ENCODE results near the gene LHFPL4.

LHFPL4 gene

DNA sequence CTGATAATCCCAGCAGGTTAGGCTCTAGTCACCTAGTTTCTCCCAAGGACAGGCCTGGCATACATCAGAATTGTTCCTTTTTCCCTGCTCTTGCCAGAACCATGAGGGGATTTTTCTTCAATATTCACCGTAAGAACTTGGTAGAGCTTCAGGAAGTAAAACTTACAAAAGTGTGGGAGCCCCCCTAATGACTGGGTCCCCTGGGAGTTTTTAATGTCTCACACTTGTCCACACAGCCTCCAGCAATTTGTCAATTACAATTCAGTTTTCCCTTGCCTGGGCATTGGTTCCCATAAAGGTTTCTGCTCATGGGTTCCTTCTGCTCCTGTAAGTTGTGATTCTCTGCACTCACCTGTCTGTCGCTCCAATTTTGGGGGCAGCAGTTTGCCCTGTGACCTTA is 28.5 kb downstream of the LHFPL4 start:
- no peaks in the 10 kb centered on the region for H3K79me1 ChIP-seq (replicated peaks; ENCODE audit: low read length, poor library complexity, severe bottlenecking)
- H3K4me3 ChIP-seq (ENCODE audit: insufficient read depth in 1 of 2, low read depth in 1 of 2, low read length in 2 of 2) = no peak overlapping the region
- H4K91ac ChIP-seq (ENCODE audit: low read length) = no peak overlapping the region

GRCh38 chr3:9514956-9515355 is 38.7 kb downstream of the LHFPL4 start:
- Histone ChIP-seq H2BK5ac (ENCODE audit: low read depth, low read length, poor library complexity, severe bottlenecking) (no peak overlapping the region), H3K4ac (ENCODE audit: low read depth in 1 of 2, low read length in 2 of 2) (no peak overlapping the region), H4K8ac (ENCODE audit: low read length) (no peak overlapping the region), H3K14ac (ENCODE audit: low read length in 2 of 2) (no peak overlapping the region), H2BK12ac (ENCODE audit: low read length in 2 of 2) (no peak overlapping the region), H3K9me3 (ENCODE audit: control insufficient read depth, low read length) (no peaks in the 10 kb centered on the region), H2AK5ac (ENCODE audit: low read length, severe bottlenecking) (no peak overlapping the region), H2AFZ (ENCODE audit: low read depth, low read length) (no peak overlapping the region), H2BK15ac (ENCODE audit: low read depth, poor library complexity, severe bottlenecking) (no peak overlapping the region), H3K27me3 (ENCODE audit: control insufficient read depth in 1 of 2, insufficient read depth in 1 of 2, low read length in 2 of 2) (peaks cover 1 to 10% of the 10 kb centered on the region in 2 experiments), H3K4me2 (ENCODE audit: low read length, poor library complexity, severe bottlenecking) (no peak overlapping the region), H3K79me1 (replicated peaks; ENCODE audit: low read length, poor library complexity, severe bottlenecking) (no peaks in the 10 kb centered on the region), H3K23ac (ENCODE audit: low read length in 2 of 2) (no peak overlapping the region), H3K9ac (ENCODE audit: low read length) (no peak overlapping the region), H2BK120ac (ENCODE audit: low read depth, low read length) (no peak overlapping the region), H3K36me3 (ENCODE audit: control insufficient read depth in 1 of 2, insufficient read depth in 2 of 2, low read depth in 1 of 2, low read length in 2 of 2) (no peaks in the 10 kb centered on the region), H3K4me1 (ENCODE audit: control insufficient read depth, insufficient read depth, low read depth, low read length) (no peaks in the 10 kb centered on the region), H3K27ac (ENCODE audit: low read length, poor library complexity, severe bottlenecking) (no peak overlapping the region), H3K4me3 (ENCODE audit: insufficient read depth in 1 of 2, low read depth in 1 of 2, low read length in 2 of 2) (no peak overlapping the region), H4K91ac (ENCODE audit: low read length) (no peak overlapping the region), H3K18ac (ENCODE audit: low read depth in 1 of 2, low read length in 2 of 2) (no peak overlapping the region)
- DNase-seq = no peak
- 56% methylated on average over 1 of the region's 2 CpGs for WGBS

More for the DNA sequence above, 28.5 kb downstream of the LHFPL4 start:
- Histone ChIP-seq H2AFZ (ENCODE audit: low read depth, low read length) (no peak overlapping the region), H3K4me2 (ENCODE audit: low read length, poor library complexity, severe bottlenecking) (no peak overlapping the region), H3K9ac (ENCODE audit: low read length) (no peak overlapping the region), H2BK5ac (ENCODE audit: low read depth, low read length, poor library complexity, severe bottlenecking) (no peak overlapping the region), H3K27me3 (ENCODE audit: control insufficient read depth in 1 of 2, insufficient read depth in 1 of 2, low read length in 2 of 2) (peaks cover 13 to 19% of the 10 kb centered on the region in 2 experiments), H3K14ac (ENCODE audit: low read length in 2 of 2) (no peak overlapping the region), H3K4ac (ENCODE audit: low read depth in 1 of 2, low read length in 2 of 2) (no peak overlapping the region), H3K23ac (ENCODE audit: low read length in 2 of 2) (no peak overlapping the region), H3K18ac (ENCODE audit: low read depth in 1 of 2, low read length in 2 of 2) (no peak overlapping the region), H2BK12ac (ENCODE audit: low read length in 2 of 2) (no peak overlapping the region), H3K4me1 (ENCODE audit: control insufficient read depth, insufficient read depth, low read depth, low read length) (no peaks in the 10 kb centered on the region), H3K36me3 (ENCODE audit: control insufficient read depth in 1 of 2, insufficient read depth in 2 of 2, low read depth in 1 of 2, low read length in 2 of 2) (no peaks in the 10 kb centered on the region), H2AK5ac (ENCODE audit: low read length, severe bottlenecking) (no peak overlapping the region), H4K8ac (ENCODE audit: low read length) (no peak overlapping the region), H2BK120ac (ENCODE audit: low read depth, low read length) (no peak overlapping the region), H2BK15ac (ENCODE audit: low read depth, poor library complexity, severe bottlenecking) (no peak overlapping the region), H3K9me3 (ENCODE audit: control insufficient read depth, low read length) (no peaks in the 10 kb centered on the region), H3K27ac (ENCODE audit: low read length, poor library complexity, severe bottlenecking) (no peak overlapping the region)
- 90% methylated on average over 2 of the region's 2 CpGs for WGBS
- DNase-seq = no peak

DNA sequence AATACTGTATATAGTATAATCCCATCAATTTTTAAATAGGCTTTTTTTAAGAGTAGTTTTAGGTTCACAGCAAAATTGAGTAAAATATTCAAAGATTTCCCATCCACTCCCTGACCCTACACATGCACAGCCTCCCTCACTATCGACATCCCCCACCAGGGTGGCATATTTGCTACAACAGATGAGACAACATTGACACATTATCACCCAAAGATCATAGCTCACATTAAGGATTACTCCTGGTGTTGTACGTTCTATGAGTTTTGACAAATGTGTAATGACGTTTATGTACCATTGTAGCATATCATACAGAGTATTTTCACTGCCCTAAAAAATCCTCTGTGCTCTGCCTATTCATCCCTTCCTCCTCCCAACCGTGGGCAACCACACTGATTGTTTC is 39.3 kb downstream of the LHFPL4 start:
- Histone ChIP-seq H2BK120ac (ENCODE audit: low read depth, low read length) (no peak overlapping the region), H3K18ac (ENCODE audit: low read depth in 1 of 2, low read length in 2 of 2) (no peak overlapping the region), H4K91ac (ENCODE audit: low read length) (no peak overlapping the region), H3K23ac (ENCODE audit: low read length in 2 of 2) (no peak overlapping the region), H3K4me2 (ENCODE audit: low read length, poor library complexity, severe bottlenecking) (no peak overlapping the region), H2BK5ac (ENCODE audit: low read depth, low read length, poor library complexity, severe bottlenecking) (no peak overlapping the region), H3K4me1 (ENCODE audit: control insufficient read depth, insufficient read depth, low read depth, low read length) (no peaks in the 10 kb centered on the region), H3K4me3 (ENCODE audit: insufficient read depth in 1 of 2, low read depth in 1 of 2, low read length in 2 of 2) (no peak overlapping the region), H2BK12ac (ENCODE audit: low read length in 2 of 2) (no peak overlapping the region), H3K4ac (ENCODE audit: low read depth in 1 of 2, low read length in 2 of 2) (no peak overlapping the region), H3K27ac (ENCODE audit: low read length, poor library complexity, severe bottlenecking) (no peak overlapping the region), H2AFZ (ENCODE audit: low read depth, low read length) (no peak overlapping the region), H3K14ac (ENCODE audit: low read length in 2 of 2) (no peak overlapping the region), H2AK5ac (ENCODE audit: low read length, severe bottlenecking) (no peak overlapping the region), H4K8ac (ENCODE audit: low read length) (no peak overlapping the region), H3K27me3 (ENCODE audit: control insufficient read depth in 1 of 2, insufficient read depth in 1 of 2, low read length in 2 of 2) (peaks cover 8 to 16% of the 10 kb centered on the region in 2 experiments), H3K36me3 (ENCODE audit: control insufficient read depth in 1 of 2, insufficient read depth in 2 of 2, low read depth in 1 of 2, low read length in 2 of 2) (no peaks in the 10 kb centered on the region), H3K79me1 (replicated peaks; ENCODE audit: low read length, poor library complexity, severe bottlenecking) (no peaks in the 10 kb centered on the region), H3K9ac (ENCODE audit: low read length) (no peak overlapping the region), H2BK15ac (ENCODE audit: low read depth, poor library complexity, severe bottlenecking) (no peak overlapping the region), H3K9me3 (ENCODE audit: control insufficient read depth, low read length) (no peaks in the 10 kb centered on the region)
- 88% methylated on average over 2 of the region's 4 CpGs for WGBS
- DNase-seq = no peak

DNA sequence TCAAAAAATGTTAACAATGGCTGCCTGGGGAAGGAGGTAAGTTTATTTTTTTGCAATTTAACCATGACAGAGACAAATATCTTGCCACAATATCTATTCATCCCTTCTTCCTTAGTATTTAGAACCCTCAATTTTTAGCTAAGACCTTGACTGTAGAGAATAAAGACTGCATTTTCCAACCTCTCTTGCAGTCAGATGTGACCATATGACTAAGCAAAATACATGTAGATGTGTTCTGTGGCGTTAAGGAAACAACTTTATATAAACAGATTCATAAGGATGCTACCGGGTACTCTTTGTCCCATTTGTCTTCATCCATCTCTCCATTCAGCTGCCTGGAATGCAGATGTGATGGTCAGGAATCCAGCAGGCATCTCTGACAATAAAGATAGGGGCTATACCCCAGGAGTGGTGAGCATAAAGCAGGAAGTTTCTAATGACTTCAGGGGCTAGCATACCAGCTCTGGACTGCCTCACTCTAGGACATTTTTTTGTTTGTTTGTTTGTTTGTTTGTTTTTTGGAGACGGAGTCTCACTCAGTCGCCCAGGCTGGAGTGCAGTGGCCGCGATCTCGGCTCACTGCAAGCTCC is 41.1 kb downstream of the LHFPL4 start:
- H2AK5ac ChIP-seq (ENCODE audit: low read length, severe bottlenecking) = no peak overlapping the region
- no peak overlapping the region for H2BK5ac ChIP-seq (ENCODE audit: low read depth, low read length, poor library complexity, severe bottlenecking)
- H3K18ac ChIP-seq (ENCODE audit: low read depth in 1 of 2, low read length in 2 of 2) = no peak overlapping the region
- WGBS = 74% methylated on average over 5 of the region's 7 CpGs
- no peak overlapping the region for H2AFZ ChIP-seq (ENCODE audit: low read depth, low read length)
- no peak overlapping the region for H3K4ac ChIP-seq (ENCODE audit: low read depth in 1 of 2, low read length in 2 of 2)
- H3K36me3 ChIP-seq (ENCODE audit: control insufficient read depth in 1 of 2, insufficient read depth in 2 of 2, low read depth in 1 of 2, low read length in 2 of 2) = no peaks in the 10 kb centered on the region
- H4K8ac ChIP-seq (ENCODE audit: low read length) = no peak overlapping the region
- H3K14ac ChIP-seq (ENCODE audit: low read length in 2 of 2) = no peak overlapping the region
- no peaks in the 10 kb centered on the region for H3K79me1 ChIP-seq (replicated peaks; ENCODE audit: low read length, poor library complexity, severe bottlenecking)
- peaks cover 25 to 34% of the 10 kb centered on the region in 2 experiments for H3K27me3 ChIP-seq (ENCODE audit: control insufficient read depth in 1 of 2, insufficient read depth in 1 of 2, low read length in 2 of 2)
- H3K4me2 ChIP-seq (ENCODE audit: low read length, poor library complexity, severe bottlenecking) = no peak overlapping the region
- no peaks in the 10 kb centered on the region for H3K9me3 ChIP-seq (ENCODE audit: control insufficient read depth, low read length)
- H3K4me3 ChIP-seq (ENCODE audit: insufficient read depth in 1 of 2, low read depth in 1 of 2, low read length in 2 of 2) = no peak overlapping the region
- no peak overlapping the region for H2BK15ac ChIP-seq (ENCODE audit: low read depth, poor library complexity, severe bottlenecking)
- no peak overlapping the region for H3K23ac ChIP-seq (ENCODE audit: low read length in 2 of 2)
- H2BK12ac ChIP-seq (ENCODE audit: low read length in 2 of 2) = no peak overlapping the region
- no peak overlapping the region for H2BK120ac ChIP-seq (ENCODE audit: low read depth, low read length)
- H4K91ac ChIP-seq (ENCODE audit: low read length) = no peak overlapping the region
- DNase-seq = no peak
- no peaks in the 10 kb centered on the region for H3K4me1 ChIP-seq (ENCODE audit: control insufficient read depth, insufficient read depth, low read depth, low read length)
- no peak overlapping the region for H3K27ac ChIP-seq (ENCODE audit: low read length, poor library complexity, severe bottlenecking)
- H3K9ac ChIP-seq (ENCODE audit: low read length) = no peak overlapping the region
